ENCODE measurements around the gene MIPEP.

The MIPEP gene

GRCh38 chr13:23709536-23709935 is 179.7 kb downstream of the MIPEP start:
- no peak overlapping the region for H3K27ac Mint-ChIP-seq
- H3K27me3 Mint-ChIP-seq (ENCODE audit: low read depth, poor library complexity) = no peaks in the 10 kb centered on the region
- H3K9me3 Mint-ChIP-seq = peaks cover 31% of the 10 kb centered on the region
- DNase-seq = no peak
- H3K4me3 Mint-ChIP-seq = no peak overlapping the region
- peaks cover 22% of the 10 kb centered on the region for H3K4me1 Mint-ChIP-seq
- peaks cover 18% of the 10 kb centered on the region for H3K36me3 Mint-ChIP-seq (ENCODE audit: low read depth)
- TF ChIP-seq CTCF (IDR thresholded peaks at IDR 0.05) = no peak

DNA sequence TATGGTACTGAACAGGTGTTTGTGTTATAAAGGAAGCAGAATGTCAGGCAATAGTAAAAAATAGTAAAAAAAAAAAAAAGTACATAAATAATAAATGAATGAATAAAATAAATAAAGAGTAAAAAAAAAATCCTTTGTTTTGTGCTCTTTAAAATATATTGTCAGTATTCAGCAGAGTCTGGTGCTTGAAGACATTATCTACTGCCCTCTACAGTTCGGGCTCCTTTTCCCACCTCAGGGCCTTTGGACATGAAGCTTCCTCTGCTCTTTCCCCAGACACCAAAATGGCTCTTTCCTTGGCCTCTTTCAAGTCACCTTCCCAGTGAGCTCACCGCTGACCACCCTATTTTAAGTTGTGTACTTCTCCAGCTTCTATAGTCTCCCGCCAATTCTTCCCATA is 181.5 kb downstream of the MIPEP start:
- Mint-ChIP-seq H3K36me3 (ENCODE audit: low read depth) (peaks cover 5% of the 10 kb centered on the region), H3K4me3 (no peak overlapping the region), H3K4me1 (peaks cover 33% of the 10 kb centered on the region), H3K27me3 (ENCODE audit: low read depth, poor library complexity) (no peaks in the 10 kb centered on the region), H3K27ac (peak overlapping the region; percentile 78), H3K9me3 (peaks cover 13% of the 10 kb centered on the region)
- TF ChIP-seq CTCF (IDR thresholded peaks at IDR 0.05) = no peak
- DNase-seq = no peak

GRCh38 chr13:23705583-23705982 is 183.6 kb downstream of the MIPEP start:
- Mint-ChIP-seq H3K9me3 (no peaks in the 10 kb centered on the region), H3K4me1 (peaks cover 51% of the 10 kb centered on the region), H3K27me3 (ENCODE audit: low read depth, poor library complexity) (no peaks in the 10 kb centered on the region), H3K36me3 (ENCODE audit: low read depth) (no peaks in the 10 kb centered on the region), H3K27ac (peak overlapping the region; percentile 93), H3K4me3 (no peak overlapping the region)
- TF ChIP-seq CTCF (IDR thresholded peaks at IDR 0.05) = no peak
- DNase-seq = no peak

DNA sequence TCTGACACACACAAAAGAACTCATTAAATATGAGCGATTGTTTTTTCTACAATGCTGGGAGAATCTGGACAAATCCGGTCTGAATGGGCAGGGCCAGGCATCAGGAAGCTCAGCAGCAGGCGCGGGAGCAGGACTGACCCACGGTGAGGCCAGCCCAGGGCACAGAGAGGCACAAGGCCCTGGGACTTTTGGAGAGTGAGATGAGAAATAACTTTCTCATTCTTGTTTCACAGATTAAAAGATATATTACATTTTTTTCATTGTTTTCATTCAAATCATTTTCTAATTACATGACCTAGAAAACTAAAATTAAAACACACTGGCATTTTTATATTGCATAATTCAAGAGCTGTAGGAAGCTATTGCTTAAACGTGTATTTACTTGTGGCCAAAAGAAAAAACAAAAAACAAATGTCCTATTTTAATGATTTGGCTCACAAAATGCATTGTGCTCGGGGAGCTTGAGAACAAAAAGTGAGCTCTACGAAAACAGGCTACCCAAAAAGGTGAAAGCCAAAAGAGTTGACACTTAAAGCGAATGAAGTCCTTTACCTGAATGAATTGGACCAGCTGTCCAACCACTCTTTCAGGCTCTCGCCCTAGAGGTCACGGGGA is 185.8 kb downstream of the MIPEP start:
- H3K4me1 Mint-ChIP-seq = peaks cover 53% of the 10 kb centered on the region
- H3K9me3 Mint-ChIP-seq = no peaks in the 10 kb centered on the region
- no peak for DNase-seq
- TF ChIP-seq CTCF (IDR thresholded peaks at IDR 0.05) = no peak
- no peak overlapping the region for H3K4me3 Mint-ChIP-seq
- H3K27me3 Mint-ChIP-seq (ENCODE audit: low read depth, poor library complexity) = no peaks in the 10 kb centered on the region
- H3K36me3 Mint-ChIP-seq (ENCODE audit: low read depth) = no peaks in the 10 kb centered on the region
- peak overlapping the region; percentile 78 for H3K27ac Mint-ChIP-seq

GRCh38 chr13:23701636-23702035 is 187.6 kb downstream of the MIPEP start:
- no peaks in the 10 kb centered on the region for H3K27me3 Mint-ChIP-seq (ENCODE audit: low read depth, poor library complexity)
- TF ChIP-seq CTCF (IDR thresholded peaks at IDR 0.05) = no peak
- H3K4me1 Mint-ChIP-seq = peaks cover 56% of the 10 kb centered on the region
- H3K27ac Mint-ChIP-seq = peak overlapping the region; percentile 92
- no peak overlapping the region for H3K4me3 Mint-ChIP-seq
- no peaks in the 10 kb centered on the region for H3K36me3 Mint-ChIP-seq (ENCODE audit: low read depth)
- DNase-seq = no peak
- H3K9me3 Mint-ChIP-seq = no peaks in the 10 kb centered on the region

GRCh38 chr13:23701186-23701585 is 188.0 kb downstream of the MIPEP start:
- TF ChIP-seq CTCF (IDR thresholded peaks at IDR 0.05) = no peak
- Mint-ChIP-seq H3K27me3 (ENCODE audit: low read depth, poor library complexity) (no peaks in the 10 kb centered on the region), H3K4me1 (peaks cover 56% of the 10 kb centered on the region), H3K36me3 (ENCODE audit: low read depth) (no peaks in the 10 kb centered on the region), H3K9me3 (no peaks in the 10 kb centered on the region), H3K27ac (peak overlapping the region; percentile 92), H3K4me3 (no peak overlapping the region)
- no peak for DNase-seq

Measured in nephron progenitor cell (in vitro differentiated cells).